Retina (tissue), 1 donor: ENCODE results near the gene LRRC2.
"Not testable (repeated sequence)": the region's sequence is repeated elsewhere in the genome, so short reads cannot be mapped to it uniquely, and the experiment has no call there.

Experiments
- DNase-seq: peaks from one replicate; pipeline ENCODE4 v3.0.0-alpha.2; 2016

Gene LRRC2

DNA sequence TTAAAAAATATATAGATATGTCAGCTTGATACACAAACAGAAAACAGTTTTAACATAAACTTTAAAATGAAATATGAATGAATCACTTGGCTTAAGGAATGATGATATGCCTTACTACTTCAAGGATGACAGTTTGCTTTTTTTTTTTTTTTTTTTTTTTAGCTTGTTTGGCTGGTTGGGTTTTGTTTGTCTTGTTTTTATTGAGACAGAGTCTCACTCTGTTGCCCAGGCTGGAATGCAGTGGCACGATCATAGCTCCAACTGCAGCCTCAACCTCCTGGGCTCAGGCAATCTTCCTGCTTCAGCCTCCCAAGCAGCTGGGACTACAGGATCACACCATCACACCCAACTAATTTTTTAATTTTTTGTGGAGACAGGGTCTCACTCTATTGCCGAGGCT lies 14.5 kb downstream of the LRRC2 start:
- no peak for DNase-seq

- no peak for DNase-seq
Observed at GRCh38 chr3:46549989-46550388, 16.1 kb downstream of the LRRC2 start.

DNA sequence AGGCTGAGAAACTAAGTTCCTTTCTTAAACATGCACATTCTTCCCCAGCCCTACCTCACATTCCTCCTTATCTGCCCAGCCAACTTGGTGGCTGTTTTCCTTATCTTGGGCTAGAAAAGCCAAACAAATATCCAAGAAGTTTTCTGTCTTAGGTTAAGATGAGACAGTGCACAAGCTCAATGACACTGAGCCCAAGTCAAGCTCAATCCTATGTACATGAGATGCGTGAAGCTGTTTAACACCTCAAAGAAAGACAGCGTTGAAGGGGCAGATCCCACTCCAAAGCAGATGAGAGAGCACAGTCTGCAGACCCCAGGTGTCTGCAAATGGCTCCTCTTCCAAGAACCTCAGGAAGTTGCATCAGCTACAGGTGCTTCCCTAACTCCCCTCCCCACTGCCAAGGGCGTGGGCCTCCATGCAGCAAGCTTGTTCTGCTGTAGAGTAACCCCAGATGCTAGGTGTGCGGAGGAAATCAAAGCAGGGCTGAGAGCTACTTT lies 16.6 kb downstream of the LRRC2 start:
- DNase-seq: no peak

GRCh38 chr3:46548611-46549010 lies 17.5 kb downstream of the LRRC2 start:
- not testable (repeated sequence) for DNase-seq

- no peak for DNase-seq
Observed at GRCh38 chr3:46546896-46547440, 19.1 kb downstream of the LRRC2 start.

DNA sequence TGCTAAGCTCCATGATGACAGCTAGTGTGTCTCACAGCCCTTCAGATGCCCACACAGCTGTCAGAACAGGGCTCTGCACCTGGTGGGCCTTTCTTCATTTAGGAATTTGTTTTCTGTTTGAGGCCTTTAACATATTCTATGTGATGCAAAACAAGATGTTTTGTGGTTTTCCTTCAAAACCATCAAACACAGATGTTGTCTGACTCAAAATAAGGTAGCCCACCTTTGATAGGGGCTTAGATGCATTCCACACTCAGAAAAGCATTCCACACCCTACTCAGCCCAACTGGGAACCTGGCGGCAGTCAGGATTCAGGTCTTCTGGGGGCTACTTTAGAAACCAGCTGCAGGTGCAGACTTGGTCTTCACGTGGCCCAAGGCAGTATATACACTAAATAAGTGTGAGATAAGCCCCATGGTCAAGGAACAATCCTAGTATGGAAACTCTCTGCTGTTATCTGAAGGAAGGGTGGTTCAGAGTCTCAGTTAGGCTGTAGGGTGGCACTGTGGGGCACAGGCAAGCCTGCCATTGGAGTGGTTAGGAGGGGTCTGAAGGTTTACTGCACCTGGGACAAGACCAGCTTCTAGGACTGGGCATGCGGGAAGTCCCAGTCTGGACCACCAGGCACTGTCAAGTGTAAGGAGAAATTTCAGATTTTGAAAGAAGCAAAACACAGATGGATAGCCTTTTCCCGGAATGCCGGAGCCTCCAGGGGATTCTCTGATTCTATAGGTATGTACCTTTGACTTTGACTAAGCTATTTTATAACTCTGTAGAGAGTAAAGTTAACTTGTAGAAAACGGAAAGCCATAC lies 20.1 kb downstream of the LRRC2 start:
- DNase-seq: no peak

- no peak for DNase-seq
Observed at GRCh38 chr3:46544771-46545503, 21.2 kb downstream of the LRRC2 start.

GRCh38 chr3:46542801-46543201 lies 23.3 kb downstream of the LRRC2 start:
- no peak for DNase-seq

DNA sequence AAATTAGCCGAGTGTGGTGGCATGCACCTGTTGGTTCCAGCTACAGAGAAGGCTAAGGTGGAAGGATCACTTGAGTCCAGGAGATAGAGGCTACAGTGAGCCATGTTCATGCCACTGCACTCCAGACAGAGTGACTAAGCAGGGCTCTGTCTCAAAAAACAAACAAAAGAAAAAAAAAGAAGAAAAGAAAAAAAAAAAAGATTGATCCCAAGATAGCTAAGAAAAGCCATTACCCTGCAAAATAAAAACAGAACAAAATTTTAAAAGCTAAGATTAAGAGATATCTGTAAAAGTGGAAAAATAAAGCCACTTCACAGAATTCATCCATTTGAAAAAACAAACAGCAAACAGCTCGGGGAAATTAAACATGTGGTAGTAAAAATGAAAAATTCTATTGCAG lies 23.8 kb downstream of the LRRC2 start:
- DNase-seq: no peak

GRCh38 chr3:46541835-46542234 lies 24.3 kb downstream of the LRRC2 start:
- DNase-seq: no peak

DNA sequence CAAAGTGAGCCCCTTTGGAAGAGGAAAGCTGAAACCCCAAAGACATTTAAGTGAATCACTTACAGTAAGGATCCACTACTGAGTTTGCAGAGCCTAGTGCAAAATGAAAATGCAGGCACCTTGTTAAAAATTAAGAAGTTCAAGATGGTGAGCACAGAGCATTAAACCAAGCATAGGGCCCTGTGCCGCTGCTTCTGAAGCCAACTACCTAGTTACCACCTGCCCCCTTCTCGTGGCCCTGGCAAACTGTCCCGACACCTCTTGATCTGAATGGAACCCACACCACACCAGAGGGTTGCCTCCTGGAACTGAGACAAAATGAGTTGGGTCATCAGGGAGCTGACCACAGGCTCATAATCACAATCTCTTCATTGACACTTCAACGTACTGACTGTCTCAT lies 25.6 kb downstream of the LRRC2 start:
- no peak for DNase-seq

- DNase-seq: no peak
Observed at GRCh38 chr3:46539443-46540005, 26.6 kb downstream of the LRRC2 start.

GRCh38 chr3:46538803-46539442 lies 27.2 kb downstream of the LRRC2 start:
- no peak for DNase-seq

DNA sequence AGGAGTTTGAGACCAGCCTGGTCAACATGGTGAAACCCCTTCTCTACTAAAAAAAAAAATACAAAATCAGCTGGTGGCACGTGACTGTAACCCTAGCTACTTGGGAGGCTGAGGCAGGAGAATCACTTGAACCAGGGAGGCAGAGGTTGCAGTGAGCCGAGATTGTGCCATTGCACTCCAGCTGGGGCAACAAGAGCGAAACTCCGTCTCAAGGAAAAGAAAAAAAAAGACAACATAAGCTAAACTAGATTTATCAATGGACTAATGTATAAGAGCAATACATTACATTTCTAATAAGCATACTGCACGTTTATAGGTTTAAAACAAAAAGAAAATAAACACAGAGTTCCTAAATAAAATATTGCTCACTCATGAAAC lies 27.7 kb downstream of the LRRC2 start:
- DNase-seq: not testable (repeated sequence)

- DNase-seq: no peak
Observed at GRCh38 chr3:46537779-46538178, 28.3 kb downstream of the LRRC2 start.

DNA sequence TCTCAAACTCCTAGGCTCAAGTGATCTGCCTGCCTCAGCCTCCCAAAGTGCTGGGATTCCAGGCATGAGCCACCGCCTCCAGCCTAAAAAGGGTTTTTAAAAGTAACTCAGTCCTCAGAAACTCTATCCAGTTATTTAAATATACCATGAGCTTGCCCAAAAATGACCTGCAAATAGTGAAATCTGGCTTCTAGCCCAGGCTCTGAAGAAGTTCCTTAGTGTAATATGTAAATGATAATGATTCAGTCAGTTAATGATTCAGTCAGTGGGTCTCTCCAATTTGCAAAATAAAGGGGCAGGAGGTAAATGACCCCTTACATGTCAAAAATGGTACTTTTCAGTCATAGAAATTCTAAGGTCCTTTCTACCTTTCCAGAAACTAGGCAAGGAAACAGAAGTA lies 28.8 kb downstream of the LRRC2 start:
- DNase-seq: no peak

- DNase-seq: no peak
Observed at GRCh38 chr3:46536758-46537157, 29.3 kb downstream of the LRRC2 start.

DNA sequence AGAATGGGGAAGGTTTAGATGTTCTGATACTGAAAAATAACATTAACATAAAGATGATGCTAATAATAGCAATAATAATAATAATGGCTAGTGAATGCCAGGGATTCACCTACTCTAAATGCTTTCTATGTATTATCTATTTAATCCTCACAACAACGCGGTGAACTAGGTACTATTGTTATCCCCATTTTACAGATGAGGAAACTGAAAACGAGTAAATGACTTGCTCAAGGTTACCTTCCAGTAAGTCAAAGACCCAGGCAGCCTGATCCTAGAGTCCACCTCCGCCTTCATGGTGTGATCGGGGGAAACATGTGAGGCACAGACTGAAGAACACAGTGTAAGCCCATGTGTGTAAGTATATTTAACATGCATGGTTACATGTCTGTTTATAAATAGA lies 30.4 kb downstream of the LRRC2 start:
- no peak for DNase-seq

- DNase-seq: no peak
Observed at GRCh38 chr3:46533091-46533490, 33.0 kb downstream of the LRRC2 start.

GRCh38 chr3:46527239-46527638 lies 38.9 kb downstream of the LRRC2 start:
- DNase-seq: no peak

DNA sequence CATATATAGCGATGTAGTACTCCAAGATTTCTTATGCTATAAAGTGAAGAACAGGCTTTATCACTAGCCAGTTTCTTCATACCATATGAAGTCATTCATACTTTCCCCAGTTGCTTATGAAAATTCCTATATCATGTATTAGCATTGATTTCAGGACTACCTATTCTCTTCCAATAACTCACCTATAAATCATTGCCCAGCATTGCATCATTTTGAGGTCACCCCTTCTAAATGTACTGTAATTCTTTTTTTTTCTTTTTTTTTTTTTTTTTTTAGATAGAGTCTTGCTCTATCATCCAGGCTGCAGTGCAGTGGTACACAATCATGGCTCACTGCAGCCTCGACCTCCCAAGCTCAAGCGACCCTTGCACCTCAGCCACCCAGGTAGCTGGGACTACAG lies 41.3 kb downstream of the LRRC2 start:
- no peak for DNase-seq

- DNase-seq: no peak
Observed at GRCh38 chr3:46524008-46524407, 42.1 kb downstream of the LRRC2 start.

DNA sequence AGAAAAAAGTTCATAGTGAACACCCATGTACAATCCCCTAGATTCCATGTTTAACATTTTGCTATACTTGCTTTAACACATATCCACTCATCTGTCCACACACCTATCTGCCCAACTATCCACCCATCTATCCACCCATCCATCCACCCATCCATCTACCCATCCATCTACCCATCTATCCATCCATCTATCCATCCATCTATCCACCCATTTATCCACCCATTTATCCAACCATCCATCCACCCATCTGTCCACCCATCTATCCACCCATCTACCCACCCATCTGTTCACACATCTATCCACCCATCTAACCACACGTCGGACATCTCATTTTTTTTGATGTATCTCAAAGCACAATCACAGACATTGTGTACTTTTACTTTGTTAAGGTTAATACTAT lies 42.5 kb downstream of the LRRC2 start:
- DNase-seq: no peak
